Activated naive CD4-positive, alpha-beta T cell treated with anti-CD3 and anti-CD28 coated beads for 36 hours (primary cell): ENCODE data around the gene OR2AT4. TPM values are rescaled to one million over a fixed set of nuclear protein-coding genes. Genes with fewer than 3 reads are reported as not detected.
A peak's percentile ranks its signal among the peaks of the same experiment; 100 is the strongest.

ENCODE experiments used
- CTCF ChIA-PET: fragments of 350-600 bp; sonication (Branson Sonifier 250); formaldehyde crosslinking; loops from one replicate; lab custom pipeline; 2021; ENCODE audit warnings: antibody characterized with exemption; lab: Charles Lee
- DNase-seq: peaks from one replicate; pipeline ENCODE4 v3.0.0-alpha.2; 2020
- H3K27ac Mint-ChIP-seq: one replicate; pipeline ENCODE4 v1.8.0; 2021; ENCODE audit warnings: mild to moderate bottlenecking, mixed read lengths
- H3K27me3 Mint-ChIP-seq: one replicate; pipeline ENCODE4 v1.8.0; 2021; ENCODE audit warnings: low read depth, mixed read lengths
- H3K36me3 Mint-ChIP-seq: one replicate; pipeline ENCODE4 v1.8.0; 2021; ENCODE audit warnings: low read depth, mixed read lengths
- H3K4me1 Mint-ChIP-seq: one replicate; pipeline ENCODE4 v1.8.0; 2021; ENCODE audit warnings: low read depth, mixed read lengths
- H3K4me3 Mint-ChIP-seq: one replicate; pipeline ENCODE4 v1.8.0; 2021; ENCODE audit warnings: mild to moderate bottlenecking, moderate library complexity, mixed read lengths
- H3K9me3 Mint-ChIP-seq: one replicate; pipeline ENCODE4 v1.8.0; 2021; ENCODE audit warnings: mixed read lengths
- intact Hi-C: fragments of 100-400 bp; cut with micrococcal nuclease; formaldehyde crosslinking; loops from one replicate; pipeline ENCODE4 v1.15.1; 2023
- total RNA-seq, 2 experiments: library from RNA; stranded (reverse); gene quantifications; one replicate each; pipeline ENCODE4 v1.2.3, GENCODE V29; 2021

OR2AT4 gene
- total RNA-seq = not detected

DNA sequence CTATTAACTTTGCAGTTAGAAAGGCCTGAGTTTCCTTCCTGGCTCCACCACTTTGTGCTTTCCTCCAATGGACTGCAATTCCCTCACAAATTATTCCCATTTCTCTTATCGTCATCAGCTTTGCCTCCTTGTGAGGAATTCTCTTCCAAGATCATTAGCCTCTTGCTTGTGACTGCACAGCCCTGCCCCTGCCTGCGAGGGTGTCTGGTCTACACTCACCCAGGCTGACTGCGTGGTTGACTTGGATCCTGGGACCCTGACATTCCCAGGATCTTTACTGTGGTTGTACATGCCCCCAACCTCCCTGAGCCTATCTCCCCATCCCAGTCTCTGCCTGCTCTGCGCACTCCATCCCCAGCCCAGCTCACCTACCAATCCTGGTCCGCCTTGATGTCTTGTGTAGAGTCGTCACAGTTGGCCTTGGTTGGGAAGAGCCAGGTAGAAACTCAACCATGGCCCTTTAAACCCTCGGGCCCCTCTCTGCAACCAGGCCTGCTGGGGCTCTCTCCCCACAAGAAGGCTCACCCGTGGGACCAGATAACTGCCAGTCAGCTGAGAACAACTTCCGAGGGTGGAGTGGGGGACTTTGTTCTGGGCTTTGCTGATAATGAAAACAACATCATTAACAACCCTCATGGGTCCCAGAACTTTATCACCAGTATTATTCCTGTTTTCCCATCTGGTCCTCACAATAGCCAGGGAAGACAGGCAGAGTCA, at the start of gene OR2AT4:
OR2AT4 (minus strand) TSS at position 421 of the 717 bp plus-strand sequence.
- no peaks in the 10 kb centered on the region for H3K9me3 Mint-ChIP-seq
- no peak within 1 kb of the TSS for H3K4me3 Mint-ChIP-seq
- H3K27me3 Mint-ChIP-seq = peaks cover 35% of the 10 kb centered on the region
- no peaks in the 10 kb centered on the region for H3K36me3 Mint-ChIP-seq
- H3K4me1 Mint-ChIP-seq = peaks cover 7% of the 10 kb centered on the region
- DNase-seq = no peak
- CTCF ChIA-PET = no interaction called here
- intact Hi-C loops = no loop called here
- no peak within 1 kb of the TSS for H3K27ac Mint-ChIP-seq

DNA sequence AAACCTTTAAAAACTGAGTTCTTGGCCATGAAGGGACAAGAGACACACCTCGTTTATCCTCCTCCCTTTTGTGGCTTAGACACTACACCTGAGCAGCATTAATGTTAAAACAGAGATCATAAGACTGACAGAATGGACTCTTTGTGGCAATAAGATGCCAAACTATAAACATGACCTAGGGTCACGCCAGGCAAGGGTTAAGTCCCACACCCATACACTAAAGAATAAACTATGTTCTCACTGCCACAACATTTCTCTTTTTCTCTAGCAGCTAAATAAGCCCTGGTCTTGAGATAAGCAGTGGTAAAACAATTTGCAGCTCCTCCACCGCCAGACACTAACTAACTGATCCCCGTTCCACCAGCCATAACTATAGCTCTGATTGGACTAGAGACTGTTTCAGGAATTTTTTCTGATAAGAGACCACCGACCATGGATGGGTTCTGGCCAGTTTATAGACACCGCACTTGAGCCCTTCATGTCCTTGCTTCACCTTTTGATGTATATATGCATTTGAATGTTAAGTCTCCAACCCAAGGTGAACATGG, 49.4 kb upstream of the OR2AT4 start:
- no peak overlapping the region for H3K4me3 Mint-ChIP-seq
- no peaks in the 10 kb centered on the region for H3K27me3 Mint-ChIP-seq
- H3K36me3 Mint-ChIP-seq = no peaks in the 10 kb centered on the region
- H3K9me3 Mint-ChIP-seq = no peaks in the 10 kb centered on the region
- intact Hi-C loops = loop anchor here (10.0 kb wide), 1 partner anchor 379 kb away; the partner anchor contains the start of gene GDPD5
- peaks cover 22% of the 10 kb centered on the region for H3K4me1 Mint-ChIP-seq
- H3K27ac Mint-ChIP-seq = no peak overlapping the region
- CTCF ChIA-PET = interaction anchor here (0.7 to 16.1 kb wide), 7 partner anchors 9 to 214 kb away, joined by 3 to 445 read pairs (median 6); partner anchors contain the start of gene TPBGL
- DNase-seq = no peak

DNA sequence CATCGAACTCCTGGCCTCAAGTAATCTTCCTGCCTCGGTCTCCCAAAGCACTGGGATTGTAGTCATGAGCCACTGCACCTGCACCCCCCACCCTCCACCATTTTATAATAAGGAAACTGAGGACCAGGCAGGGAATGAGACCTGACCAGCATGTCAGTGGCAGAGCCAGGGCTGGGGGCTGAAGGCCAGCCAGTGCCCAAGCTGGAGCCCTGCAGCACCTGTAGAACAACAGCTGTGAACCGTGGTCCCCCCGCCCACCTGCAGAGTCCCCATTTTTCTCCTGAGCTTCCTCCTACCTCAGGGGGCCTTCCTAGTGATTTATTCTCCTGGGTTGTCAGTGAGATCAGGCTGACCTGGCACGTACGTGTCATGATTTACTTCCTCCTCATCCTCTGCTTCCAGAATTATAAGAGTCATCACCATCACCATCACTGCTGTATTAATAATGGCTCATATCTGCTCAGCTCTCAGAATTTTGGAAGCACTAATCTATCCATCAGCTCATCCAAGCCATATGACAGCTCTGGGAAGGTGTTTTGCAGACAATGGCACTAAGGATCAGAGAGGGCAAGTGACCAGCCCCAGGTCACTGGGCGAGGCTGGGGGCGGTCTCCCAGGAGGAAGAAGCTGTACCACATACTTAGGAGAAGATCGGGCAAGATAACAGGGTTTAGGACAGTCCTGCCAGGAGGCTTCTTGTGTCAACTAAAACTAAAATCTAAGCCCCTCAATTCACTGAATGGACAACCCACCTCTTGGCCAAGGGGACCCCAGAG, 48.7 kb upstream of the OR2AT4 start:
- Mint-ChIP-seq H3K36me3 (no peaks in the 10 kb centered on the region), H3K27me3 (no peaks in the 10 kb centered on the region), H3K9me3 (no peaks in the 10 kb centered on the region), H3K27ac (no peak overlapping the region), H3K4me3 (no peak overlapping the region), H3K4me1 (peaks cover 27% of the 10 kb centered on the region)
- CTCF ChIA-PET = interaction anchor here (0.8 to 16.1 kb wide), 11 partner anchors 8 to 135 kb away, joined by 3 to 445 read pairs (median 4); partner anchors contain the start of gene TPBGL
- DNase-seq = no peak
- intact Hi-C loops = loop anchor here (10.0 kb wide), 1 partner anchor 379 kb away; the partner anchor contains the start of gene GDPD5

DNA sequence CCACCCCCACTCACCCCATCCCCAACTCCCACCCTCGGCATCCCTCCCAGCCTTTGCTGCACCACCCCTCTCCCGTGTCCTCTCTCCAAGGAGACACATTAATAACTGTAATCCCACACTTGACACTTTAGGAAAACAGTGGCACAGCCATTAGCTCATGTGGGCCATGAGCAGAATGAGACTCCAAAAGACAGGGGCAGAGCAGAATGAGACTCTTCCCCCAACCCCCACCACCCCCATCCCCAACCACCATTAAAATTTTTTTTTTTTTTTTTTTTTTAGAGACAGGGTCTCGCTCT, 48.0 kb upstream of the OR2AT4 start:
- intact Hi-C loops = loop anchor here (1.0 to 10.0 kb wide), 4 partner anchors 61 to 380 kb away; partner anchors contain the start of gene GDPD5
- Mint-ChIP-seq H3K4me1 (peaks cover 27% of the 10 kb centered on the region), H3K36me3 (no peaks in the 10 kb centered on the region), H3K9me3 (no peaks in the 10 kb centered on the region), H3K27ac (no peak overlapping the region), H3K27me3 (no peaks in the 10 kb centered on the region), H3K4me3 (no peak overlapping the region)
- DNase-seq = no peak
- CTCF ChIA-PET = interaction anchor here (0.8 to 16.1 kb wide), 10 partner anchors 10 to 135 kb away, joined by 3 to 445 read pairs (median 5); partner anchors contain the start of gene TPBGL

DNA sequence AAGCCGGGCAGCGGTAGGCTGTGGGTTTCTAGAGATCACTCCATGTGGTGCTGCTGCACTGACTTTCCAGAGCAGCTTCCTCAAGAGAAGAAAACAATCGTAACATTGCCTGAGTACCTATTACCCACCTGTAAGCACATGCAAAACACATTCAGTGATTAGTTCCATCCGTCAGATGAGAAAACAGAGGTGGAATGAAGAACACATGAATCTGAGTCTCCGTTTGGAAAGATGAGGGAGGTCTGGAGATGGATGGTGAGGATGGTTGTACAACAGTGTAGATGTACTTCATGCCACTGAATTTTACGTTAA, 46.7 kb upstream of the OR2AT4 start:
- H3K9me3 Mint-ChIP-seq = no peaks in the 10 kb centered on the region
- H3K4me3 Mint-ChIP-seq = peak overlapping the region; percentile 23
- intact Hi-C loops = loop anchor here (1.0 to 10.0 kb wide), 10 partner anchors 43 to 381 kb away; partner anchors contain the start of genes GDPD5, SPCS2 and XRRA1
- peak overlapping the region; percentile 86 for H3K27ac Mint-ChIP-seq
- CTCF ChIA-PET = interaction anchor here (0.7 to 16.1 kb wide), 12 partner anchors 12 to 310 kb away, joined by 3 to 445 read pairs (median 6); partner anchors contain the start of gene TPBGL
- no peak for DNase-seq
- peaks cover 27% of the 10 kb centered on the region for H3K4me1 Mint-ChIP-seq
- H3K36me3 Mint-ChIP-seq = no peaks in the 10 kb centered on the region
- no peaks in the 10 kb centered on the region for H3K27me3 Mint-ChIP-seq

DNA sequence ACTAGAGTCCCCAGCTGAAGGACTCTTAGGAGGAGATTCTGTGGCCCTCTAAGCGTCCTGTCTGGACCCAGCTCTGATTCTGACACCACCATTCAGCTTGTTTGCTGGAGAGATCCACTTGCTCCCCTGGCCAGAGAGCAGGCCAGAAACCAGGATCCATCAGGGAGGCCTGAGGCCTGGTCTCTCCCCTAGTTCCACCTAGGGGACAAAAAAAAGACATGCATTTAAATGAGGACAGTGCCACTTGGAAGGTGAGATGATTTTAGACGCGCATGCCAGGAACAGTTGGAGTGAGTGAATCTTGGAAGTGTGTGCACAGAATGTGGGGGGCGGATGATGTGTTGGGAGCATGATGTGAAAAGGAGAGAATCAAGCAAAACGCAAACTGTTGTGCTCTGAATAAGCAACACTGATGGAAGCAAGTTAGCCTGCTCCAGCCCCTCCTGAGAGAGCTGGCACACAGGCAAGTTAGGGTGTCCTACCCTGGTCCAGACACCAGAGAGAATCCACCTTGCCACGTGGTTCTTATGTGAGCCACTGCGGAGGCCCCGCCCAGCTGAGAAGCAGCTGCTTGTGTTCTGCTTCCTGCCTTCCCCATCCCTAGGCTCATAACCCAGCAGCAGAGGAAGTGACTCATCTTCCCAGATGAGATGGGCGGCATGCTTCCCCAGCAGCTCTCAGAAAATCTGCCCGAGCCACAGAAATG, 46.2 kb upstream of the OR2AT4 start:
- Mint-ChIP-seq H3K27ac (peak overlapping the region; percentile 86), H3K9me3 (no peaks in the 10 kb centered on the region), H3K4me3 (no peak overlapping the region), H3K36me3 (no peaks in the 10 kb centered on the region), H3K27me3 (no peaks in the 10 kb centered on the region), H3K4me1 (peaks cover 27% of the 10 kb centered on the region)
- intact Hi-C loops = loop anchor here (1.0 to 10.0 kb wide), 10 partner anchors 42 to 382 kb away; partner anchors contain the start of genes GDPD5, SPCS2 and XRRA1
- DNase-seq = peak; percentile 92
- CTCF ChIA-PET = interaction anchor here (0.8 to 16.1 kb wide), 14 partner anchors 11 to 287 kb away, joined by 3 to 445 read pairs (median 4); partner anchors contain the start of gene TPBGL

DNA sequence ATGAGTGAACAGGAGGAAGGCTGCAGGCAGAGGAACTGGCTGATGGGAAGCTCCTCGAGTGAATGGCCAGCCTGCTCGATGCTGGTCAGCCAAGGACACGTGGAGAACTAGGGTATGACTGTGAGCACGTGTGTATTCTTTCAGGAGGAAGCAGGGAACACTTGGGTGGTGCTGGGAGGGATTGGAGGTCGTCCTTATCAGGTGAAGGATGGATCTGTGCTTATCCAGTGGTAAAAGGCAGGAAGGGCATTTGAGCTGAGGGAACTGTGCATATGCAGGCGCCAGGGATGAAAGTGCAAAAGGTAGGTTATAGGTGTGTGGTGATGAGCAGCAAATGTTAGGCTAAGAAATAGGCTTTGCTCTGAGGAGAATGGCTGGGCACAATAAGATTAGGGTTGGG, 44.5 kb upstream of the OR2AT4 start:
- CTCF ChIA-PET = interaction anchor here (0.7 to 16.1 kb wide), 42 partner anchors 9 to 392 kb away, joined by 3 to 445 read pairs (median 6); partner anchors contain the start of genes NEU3, SLCO2B1 and TPBGL
- Mint-ChIP-seq H3K27me3 (no peaks in the 10 kb centered on the region), H3K27ac (no peak overlapping the region), H3K4me1 (peaks cover 27% of the 10 kb centered on the region), H3K4me3 (no peak overlapping the region), H3K9me3 (no peaks in the 10 kb centered on the region), H3K36me3 (no peaks in the 10 kb centered on the region)
- DNase-seq = no peak
- intact Hi-C loops = loop anchor here (5.0 to 10.0 kb wide), 3 partner anchors 196 to 384 kb away; partner anchors contain the start of gene GDPD5

DNA sequence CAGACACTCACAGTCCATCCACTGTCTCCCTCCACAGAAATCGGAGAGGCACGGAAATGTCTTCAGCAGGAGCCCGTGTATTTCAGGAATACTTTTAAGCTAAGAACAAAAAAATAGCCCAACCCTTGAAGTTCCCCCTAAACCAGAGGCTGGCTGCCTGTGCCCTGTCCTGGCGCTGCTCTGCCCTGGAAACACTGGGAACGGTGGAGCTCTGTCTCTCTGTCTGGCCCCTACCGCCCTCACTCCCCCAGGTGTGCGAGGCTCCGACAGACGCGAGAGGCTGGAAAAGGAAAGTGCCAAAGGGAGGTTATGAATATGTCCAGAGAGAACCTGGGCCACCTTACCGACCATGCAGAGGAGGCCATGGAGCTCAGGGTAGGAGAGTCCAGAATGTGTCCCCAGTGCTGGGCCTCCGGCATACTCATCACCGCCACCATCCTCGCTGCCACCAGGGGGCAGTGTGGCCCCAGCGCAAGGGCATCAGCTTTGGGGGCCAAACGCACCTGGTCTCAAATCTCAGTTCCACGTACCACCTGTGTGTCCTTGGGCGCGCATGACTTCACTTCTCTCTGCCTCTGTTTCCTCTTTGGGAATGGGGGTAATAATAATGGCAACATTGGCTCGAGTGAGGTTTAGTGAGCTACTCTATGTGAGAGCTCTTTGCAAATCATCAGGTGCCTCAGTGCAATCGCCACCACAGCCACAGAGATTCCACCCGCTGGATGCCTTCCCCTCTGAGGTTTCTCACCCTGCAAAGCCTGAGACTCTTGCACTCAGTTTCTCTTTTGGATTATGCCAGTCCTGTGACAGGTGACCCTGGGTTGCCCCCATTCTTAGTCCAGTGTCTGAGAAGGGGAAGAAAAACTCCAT, 43.8 kb upstream of the OR2AT4 start:
- Mint-ChIP-seq H3K4me3 (no peak overlapping the region), H3K4me1 (peaks cover 27% of the 10 kb centered on the region), H3K36me3 (no peaks in the 10 kb centered on the region), H3K27ac (no peak overlapping the region), H3K27me3 (no peaks in the 10 kb centered on the region), H3K9me3 (no peaks in the 10 kb centered on the region)
- CTCF ChIA-PET = interaction anchor here (0.7 to 16.1 kb wide), 49 partner anchors 9 to 393 kb away, joined by 3 to 445 read pairs (median 5); partner anchors contain the start of genes NEU3, SLCO2B1 and TPBGL
- peak; percentile 84 for DNase-seq
- intact Hi-C loops = loop anchor here (1.0 to 10.0 kb wide), 4 partner anchors 65 to 384 kb away; partner anchors contain the start of gene GDPD5

DNA sequence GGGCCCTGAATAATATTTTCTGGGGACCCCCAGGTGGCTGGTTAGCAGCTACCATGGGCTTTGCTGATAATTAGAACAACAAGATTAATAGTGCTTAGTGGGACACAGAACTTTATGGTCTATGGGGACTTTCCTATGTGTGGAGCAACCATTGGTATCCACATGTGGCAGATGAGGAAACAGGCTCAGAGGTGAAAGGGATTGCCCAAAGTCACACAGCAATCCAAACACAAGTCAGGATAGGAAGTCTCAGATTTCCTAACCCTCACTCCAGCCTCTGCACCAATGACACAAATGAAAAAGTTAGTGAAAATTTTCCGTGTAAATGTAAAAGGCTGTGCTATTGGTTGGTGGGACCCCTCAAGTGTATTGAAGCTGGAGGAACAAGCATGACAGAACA, 39.0 kb upstream of the OR2AT4 start:
- Mint-ChIP-seq H3K36me3 (no peaks in the 10 kb centered on the region), H3K9me3 (no peaks in the 10 kb centered on the region), H3K4me1 (peaks cover under 1% of the 10 kb centered on the region), H3K27ac (no peak overlapping the region), H3K4me3 (no peak overlapping the region), H3K27me3 (peaks cover 3% of the 10 kb centered on the region)
- intact Hi-C loops = no loop called here
- CTCF ChIA-PET = interaction anchor here (3.4 to 16.1 kb wide), 3 partner anchors 7 to 106 kb away, joined by 12 to 430 read pairs (median 46); no protein-coding TSS in a partner anchor
- DNase-seq = no peak

DNA sequence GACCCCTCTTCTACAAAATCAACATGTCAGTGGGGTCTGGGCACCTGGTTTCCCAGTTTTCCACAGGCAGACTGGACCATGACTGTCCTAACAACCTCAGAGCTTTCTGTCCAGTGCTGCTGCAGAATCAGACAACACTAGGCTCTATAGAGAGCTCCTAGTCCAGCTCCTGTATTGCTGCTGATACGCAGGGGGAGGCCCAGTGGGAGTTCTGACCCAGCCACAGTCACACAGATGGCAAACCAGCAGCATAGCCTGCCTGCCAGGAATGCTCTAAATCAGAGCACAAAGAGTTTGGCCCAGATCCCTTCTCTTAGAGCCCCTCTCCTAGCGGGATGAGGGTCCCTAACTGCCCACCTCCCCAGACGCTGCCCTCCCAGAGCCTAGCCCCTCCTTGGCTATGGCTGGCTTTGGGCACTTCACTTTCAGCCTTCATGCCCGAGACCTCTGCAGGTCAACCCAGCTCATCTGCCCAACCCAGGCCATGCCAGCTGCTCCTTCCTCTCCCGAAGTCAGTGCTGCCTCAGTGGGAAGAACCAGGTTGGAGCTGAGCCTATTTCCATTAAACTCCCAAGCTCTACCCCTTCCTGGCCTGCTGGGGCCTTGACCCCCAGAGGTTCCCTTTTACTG, 38.5 kb upstream of the OR2AT4 start:
- no peak for DNase-seq
- Mint-ChIP-seq H3K27me3 (peaks cover 3% of the 10 kb centered on the region), H3K4me3 (no peak overlapping the region)

More for the DNA sequence above, 38.5 kb upstream of the OR2AT4 start:
- no peaks in the 10 kb centered on the region for H3K9me3 Mint-ChIP-seq
- no peaks in the 10 kb centered on the region for H3K4me1 Mint-ChIP-seq
- CTCF ChIA-PET = interaction anchor here (0.6 to 16.1 kb wide), 5 partner anchors 8 to 1784 kb away, joined by 4 to 430 read pairs (median 12); no protein-coding TSS in a partner anchor
- H3K36me3 Mint-ChIP-seq = no peaks in the 10 kb centered on the region
- no peak overlapping the region for H3K27ac Mint-ChIP-seq
- intact Hi-C loops = no loop called here
